ENCODE data around the gene RTN4RL1.
"Not testable (repeated sequence)": the region's sequence is repeated elsewhere in the genome, so short reads cannot be mapped to it uniquely, and the experiment has no call there.

RTN4RL1 gene

DNA sequence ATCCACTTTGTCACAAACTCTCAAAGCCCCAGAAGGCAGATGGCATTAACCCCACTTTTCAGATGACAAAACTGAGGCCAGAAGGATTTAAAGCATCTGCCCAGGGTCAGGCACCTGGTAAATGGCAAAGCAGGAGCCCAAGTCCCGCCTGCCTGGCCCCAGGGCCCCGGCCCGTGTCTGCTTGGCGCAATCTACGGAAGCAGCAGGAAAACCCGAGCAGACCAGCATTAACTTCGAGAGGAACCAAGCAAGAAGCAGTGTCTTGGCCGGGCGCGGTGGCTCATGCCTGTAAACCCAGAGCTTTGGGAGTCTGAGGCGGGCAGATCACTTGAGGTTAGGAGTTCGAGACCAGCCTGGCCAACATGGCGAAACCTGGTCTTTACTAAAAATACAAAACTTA lies 21.6 kb downstream of the RTN4RL1 start:
- DNase-seq (ENCODE audit: low read depth): no peak

DNA sequence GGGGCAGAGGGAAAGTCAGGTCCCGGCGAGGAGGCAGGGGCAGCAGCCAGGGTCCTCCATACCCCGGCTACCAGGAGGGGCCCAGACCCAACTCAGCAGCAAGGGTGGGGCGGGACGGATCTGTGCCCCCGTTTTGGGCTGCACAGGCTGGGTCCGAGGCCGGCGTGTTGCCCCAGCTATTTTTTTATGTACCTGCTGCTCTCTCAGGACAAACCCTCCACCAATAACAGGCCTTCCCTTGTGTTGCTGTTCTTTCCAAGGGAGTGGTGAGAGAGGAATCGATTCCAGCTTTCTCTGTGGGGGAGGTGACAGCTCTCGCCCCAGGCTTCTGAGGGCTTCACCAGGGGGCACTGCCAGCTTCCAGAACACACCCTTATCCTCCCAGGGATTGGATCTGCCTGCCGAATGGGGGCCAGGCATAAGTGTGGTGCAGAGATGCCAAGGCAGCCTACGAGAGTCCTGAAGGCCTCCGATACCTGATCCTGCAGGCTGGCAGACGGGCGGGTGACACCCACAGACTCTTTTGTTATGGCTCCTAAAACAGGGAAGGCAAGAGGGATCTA lies 22.3 kb downstream of the RTN4RL1 start:
- DNase-seq (ENCODE audit: low read depth): no peak

DNA sequence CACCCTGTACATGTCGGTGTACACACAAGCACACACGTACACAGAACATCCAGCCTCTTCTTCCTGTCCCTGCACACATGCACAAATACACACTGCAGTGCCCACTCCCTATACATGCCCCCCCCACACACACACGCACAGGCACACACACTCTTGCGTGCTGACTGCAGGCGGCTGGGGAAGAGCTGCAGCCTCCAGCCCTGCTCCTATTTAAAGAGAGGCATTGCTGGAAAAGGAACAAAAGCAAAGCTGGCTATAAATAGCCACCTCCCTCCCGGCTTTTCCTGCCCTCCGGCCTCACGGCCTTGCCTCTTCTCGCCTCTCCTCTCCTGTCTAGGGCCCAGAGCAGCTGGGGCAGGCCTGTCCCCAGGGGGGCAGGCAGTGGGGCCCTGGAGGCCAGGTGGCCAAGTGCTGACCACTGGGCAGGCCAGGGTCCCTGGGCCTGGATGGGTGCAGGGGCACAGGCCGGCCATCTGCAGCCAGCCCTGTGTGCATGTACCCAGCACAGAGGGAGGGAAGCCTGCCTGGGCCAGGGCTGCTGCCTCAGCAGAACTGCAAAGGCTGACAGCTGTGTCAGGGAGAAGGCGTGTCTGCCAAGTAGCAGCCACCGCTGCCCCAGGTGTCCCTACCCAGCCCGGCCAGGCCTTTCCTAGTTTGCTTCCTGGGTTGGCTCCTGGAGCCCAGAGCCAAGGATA lies 25.4 kb downstream of the RTN4RL1 start:
- DNase-seq (ENCODE audit: low read depth): no peak

DNA sequence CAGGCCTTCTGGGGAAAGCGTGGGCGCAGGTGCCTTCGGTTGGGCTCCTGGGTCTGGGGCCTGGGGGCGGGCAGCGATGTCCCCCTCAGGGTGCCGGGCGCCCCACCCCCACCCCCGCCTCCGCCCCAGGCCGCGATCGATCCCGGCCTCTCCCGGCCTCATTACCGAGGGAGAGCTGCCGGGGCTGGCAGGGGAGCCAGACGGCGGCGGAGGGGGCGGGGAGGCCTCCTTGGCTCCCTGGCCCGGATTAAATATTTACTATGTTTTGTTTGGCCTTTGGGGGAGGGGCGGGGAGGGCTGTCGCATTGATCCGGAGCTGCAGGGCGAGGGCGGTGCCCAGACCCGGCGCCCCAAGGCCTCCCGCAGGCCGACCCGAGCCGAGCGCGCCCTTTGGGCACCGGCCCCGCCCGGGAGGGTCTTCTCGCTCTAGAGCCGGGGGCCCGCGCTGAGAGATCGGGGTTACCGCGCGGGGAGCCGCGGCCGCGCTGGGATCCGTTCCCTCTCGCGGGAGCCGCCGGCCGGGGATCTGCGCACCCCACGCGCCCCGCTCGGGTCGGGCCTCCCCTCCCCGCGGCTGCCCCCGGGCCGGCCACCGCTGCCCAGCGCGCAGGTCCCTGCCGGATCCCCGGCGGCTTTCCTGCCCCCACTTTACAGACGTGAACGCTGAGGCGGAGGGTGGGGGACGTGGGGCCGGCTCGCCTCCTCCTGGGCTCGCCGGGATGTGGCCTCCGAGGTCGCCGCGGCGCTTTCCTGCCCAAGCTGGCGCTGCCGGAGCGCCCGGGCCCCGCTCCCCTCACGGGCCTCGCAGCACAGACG lies 27.0 kb downstream of the RTN4RL1 start:
- no peak for DNase-seq (ENCODE audit: low read depth)

DNA sequence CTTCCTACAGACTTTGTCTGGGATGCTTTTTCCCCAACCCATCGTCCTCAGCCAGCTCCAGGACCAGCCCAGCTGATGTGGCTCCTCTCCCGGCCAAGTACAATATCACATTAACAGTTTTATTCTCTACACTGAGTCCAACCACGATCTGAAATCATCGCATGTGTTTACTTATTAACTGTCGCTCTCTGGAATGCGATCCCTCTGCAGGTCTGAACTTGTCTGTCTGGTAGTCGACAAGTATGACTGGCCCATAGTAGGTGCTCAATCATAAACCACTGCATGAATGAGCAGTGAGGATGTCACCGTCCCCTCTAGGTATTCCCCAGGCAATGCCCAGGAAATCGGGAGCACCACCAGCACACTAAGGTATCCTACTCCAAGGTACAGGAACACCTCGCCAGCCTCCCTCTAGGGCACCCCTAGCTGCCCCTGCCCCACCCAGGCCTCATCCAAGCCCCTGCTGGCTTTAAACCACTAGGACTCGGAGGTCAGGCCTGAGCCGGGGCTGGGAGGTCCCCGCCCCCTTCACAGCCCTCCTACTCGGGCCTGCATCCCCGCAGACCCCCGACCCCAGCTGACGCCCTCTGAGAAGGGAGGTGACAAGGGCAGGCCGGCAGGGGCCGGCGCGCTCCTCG lies 27.7 kb downstream of the RTN4RL1 start:
- DNase-seq (ENCODE audit: low read depth): no peak

DNA sequence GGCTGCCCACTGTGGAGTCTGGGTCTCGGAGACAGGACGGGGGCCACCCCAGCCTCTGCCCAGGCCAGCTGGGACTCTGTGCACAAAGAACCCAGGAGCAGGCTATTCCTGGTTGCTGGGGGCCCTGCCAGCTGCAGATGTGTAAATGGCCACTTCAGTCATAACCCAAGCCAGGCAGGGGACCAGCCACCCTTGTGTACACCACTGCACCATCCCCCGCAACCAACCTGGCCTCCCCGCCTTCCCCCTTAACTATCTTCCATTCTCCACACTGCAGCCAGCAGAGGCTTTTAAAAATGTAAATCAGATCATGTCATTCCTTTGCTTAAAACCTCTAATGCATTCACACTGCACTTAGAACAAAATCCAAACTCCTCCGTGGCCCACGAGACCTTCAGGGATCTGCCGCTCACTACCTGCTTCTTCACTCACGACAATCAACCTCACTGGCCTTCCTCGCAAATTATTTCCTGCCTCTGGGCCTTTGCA lies 28.3 kb downstream of the RTN4RL1 start:
- no peak for DNase-seq (ENCODE audit: low read depth)

DNA sequence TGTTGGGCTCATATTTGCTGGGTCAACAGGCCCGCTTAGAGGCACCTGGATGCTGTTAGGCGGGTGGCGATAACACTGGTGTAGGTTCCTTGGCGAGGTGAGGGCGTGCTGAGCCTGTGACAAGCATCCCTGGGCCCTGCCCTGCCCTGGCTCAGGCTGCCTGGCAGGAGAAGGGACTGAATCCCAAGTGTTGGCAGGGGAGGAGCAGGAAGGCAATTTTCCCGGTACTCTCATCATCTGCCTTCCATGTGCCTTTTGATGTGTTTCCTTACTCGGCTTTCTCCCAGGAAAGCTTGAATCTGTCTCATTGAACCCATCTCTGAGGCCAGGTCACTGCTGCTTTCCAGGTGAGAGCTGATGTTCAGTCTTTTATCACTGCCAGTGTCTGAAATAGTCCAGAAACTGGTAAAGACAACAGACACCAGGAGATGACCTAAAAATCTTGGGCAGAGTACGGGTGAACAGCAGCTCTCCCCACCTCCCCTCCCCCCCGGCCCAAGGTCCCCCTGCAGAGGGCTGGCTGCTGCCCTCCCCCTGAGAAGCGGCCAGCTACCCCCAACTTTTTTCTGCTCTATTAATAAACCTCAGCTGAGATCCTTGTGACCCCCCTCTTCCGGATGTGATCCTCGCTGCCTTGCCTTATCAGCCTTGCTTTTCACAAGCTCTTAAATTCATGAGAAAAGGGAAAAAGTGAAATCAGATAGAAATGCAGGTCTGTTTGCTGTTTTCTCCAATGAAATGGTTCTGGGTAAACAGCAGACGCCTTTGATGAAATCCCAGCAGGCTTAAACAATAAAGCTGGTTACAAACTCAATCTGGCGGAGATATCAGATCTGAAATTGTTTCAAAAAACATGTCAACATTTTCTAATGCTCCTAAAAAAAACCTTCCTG lies 29.0 kb downstream of the RTN4RL1 start:
- DNase-seq (ENCODE audit: low read depth): no peak

DNA sequence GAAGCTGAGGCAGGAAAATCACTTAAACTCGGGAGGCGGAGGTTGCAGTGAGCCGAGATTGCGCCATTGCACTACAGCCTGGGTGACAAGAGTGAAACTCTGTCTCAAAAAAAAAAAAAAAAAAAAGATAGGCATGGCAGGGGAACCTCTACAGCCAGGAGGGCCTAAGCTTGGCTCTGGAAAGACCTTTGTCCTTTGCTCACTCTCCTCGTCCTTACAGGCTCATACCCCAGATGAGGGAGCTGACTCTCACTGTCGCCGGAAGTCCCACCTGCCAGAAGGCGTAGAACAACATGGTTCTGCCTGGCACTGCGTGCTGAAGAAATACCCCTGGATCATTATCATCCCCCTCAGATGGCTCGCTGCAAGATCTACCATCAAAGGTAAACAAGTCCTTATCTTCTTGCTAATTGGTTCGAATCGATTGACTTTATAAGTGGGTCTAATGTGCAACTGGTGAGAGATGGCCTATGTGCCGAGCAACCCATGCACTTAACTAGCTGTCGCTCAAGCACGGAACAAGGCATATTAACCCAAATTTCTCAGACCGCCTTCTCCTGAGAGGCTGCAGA lies 29.7 kb downstream of the RTN4RL1 start:
- DNase-seq (ENCODE audit: low read depth): no peak

DNA sequence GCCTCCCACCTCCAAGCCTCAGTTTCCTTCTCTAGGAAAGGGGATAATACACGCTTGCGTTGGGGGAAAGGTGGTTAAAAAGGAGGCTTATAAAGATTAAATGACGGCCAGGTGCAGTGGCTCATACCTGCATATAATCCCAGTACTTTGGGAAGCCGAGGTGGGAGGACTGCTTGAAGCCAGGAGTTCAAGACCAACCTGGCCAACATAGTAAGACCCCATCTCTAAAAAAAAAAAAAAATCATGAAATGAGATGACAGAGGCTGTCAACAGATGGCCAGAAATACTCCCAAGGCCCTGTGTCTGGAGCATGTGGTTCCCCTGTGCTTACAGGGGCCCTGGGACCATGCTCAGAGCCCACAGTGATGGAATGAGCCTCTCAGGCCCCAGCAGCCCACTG lies 30.4 kb downstream of the RTN4RL1 start:
- no peak for DNase-seq (ENCODE audit: low read depth)

DNA sequence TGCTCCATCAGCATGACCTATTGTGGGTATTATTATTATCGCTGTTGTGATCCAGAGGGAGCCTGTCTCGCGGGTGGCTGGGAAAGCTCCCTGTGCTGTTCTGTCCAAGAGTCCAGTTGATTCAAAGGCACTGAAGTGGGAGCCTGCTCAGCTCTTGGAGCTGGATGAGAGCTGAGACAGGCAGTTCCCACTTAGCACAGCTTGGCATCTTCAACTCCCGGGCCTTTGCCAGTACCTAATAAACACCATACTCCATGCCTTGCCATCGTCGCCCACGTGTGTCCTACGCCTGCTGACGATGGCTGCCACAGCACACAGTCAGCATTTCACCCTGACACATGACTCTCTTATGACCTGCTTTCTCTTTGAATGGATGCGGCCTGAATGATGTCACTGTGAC lies 32.6 kb downstream of the RTN4RL1 start:
- no peak for DNase-seq (ENCODE audit: low read depth)

DNA sequence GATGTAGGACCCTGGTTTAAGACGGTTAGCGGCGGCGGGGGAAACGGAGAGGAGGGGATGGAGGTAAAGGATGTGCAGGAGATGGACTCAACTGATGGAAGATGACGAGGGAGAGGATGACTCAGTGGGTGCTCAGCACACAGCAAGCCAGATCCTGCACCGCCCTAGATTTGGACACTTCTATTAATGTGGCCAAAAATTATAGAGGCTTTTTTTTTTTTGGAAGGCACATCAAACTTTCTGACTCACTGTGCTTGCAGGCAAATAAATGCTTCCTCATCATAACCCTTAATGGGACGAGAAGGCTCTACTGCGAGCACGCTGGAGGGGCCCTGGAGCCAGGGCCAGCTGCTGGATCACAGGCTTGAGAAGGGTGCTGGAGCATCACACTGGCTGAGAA lies 36.0 kb downstream of the RTN4RL1 start:
- DNase-seq (ENCODE audit: low read depth): no peak

DNA sequence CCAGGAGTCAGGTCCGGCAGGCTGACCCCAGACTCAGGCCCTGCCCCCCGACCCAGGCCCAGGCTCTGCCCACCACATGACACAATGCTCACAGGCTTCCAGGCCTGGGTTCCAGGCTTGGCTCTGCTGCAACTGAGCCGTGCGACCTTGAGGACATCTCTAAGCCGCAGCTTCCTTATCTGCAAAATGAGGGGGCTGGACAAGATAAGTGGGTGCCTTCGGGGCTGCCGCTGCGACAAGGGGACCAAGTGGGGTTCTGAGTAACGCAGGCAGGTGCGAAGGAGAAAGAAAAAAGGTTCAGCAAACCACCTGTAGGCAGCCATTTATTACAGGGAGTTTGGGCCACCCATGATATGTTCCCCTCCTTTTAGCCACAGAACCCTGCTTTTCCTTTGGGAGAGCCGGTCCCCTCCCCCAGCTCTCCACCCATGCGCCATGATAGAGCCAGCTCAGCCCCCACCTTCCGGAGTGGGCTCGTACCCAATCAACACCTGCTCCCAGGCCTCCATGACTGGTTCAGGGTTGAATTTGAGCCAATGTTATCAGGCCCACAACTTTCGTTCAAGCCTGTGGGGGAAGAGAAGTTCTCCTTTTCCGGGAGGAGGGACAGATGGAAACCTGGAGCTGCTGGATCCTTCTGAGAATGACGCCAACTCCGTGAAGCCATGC lies 38.2 kb downstream of the RTN4RL1 start:
- no peak for DNase-seq (ENCODE audit: low read depth)

DNA sequence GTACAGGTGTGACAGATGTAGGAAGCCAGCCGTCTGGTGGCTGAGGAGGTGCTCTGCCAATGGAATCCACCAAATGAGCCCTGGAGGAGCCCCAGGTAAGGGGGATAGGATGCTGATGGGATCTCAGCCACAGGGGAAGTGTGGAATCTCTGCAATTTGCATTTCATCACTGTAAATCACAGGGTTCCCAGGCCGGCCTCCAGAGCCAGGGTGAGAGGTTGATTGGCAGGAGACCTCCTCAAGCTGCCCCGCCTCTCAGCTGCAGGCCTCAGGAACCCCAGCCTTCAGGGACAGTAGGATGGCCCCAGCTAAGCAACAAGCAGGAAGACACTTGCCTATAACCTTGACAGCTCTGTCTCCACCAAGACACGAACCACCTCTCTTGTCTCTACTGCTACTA lies 39.4 kb downstream of the RTN4RL1 start:
- no peak for DNase-seq (ENCODE audit: low read depth)

DNA sequence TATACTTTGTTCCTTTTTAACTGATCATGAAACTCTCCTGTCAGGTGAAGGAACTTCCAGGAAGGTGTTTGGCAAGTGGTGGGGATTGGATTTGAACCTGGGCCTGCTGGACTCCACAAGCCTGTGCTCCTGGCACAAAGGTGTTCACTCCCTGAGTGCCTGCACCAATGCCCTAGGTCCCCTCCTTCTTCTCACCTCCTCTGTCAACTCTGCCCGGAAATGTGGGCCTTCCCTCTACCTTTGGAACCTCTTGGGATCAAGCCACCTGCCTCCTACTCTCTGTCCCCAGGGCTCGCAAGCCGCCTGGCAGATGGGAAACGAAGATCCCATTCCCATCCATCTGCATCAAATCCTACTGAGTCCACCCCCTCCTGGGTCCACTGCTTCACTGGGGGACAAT lies 40.0 kb downstream of the RTN4RL1 start:
- no peak for DNase-seq (ENCODE audit: low read depth)

DNA sequence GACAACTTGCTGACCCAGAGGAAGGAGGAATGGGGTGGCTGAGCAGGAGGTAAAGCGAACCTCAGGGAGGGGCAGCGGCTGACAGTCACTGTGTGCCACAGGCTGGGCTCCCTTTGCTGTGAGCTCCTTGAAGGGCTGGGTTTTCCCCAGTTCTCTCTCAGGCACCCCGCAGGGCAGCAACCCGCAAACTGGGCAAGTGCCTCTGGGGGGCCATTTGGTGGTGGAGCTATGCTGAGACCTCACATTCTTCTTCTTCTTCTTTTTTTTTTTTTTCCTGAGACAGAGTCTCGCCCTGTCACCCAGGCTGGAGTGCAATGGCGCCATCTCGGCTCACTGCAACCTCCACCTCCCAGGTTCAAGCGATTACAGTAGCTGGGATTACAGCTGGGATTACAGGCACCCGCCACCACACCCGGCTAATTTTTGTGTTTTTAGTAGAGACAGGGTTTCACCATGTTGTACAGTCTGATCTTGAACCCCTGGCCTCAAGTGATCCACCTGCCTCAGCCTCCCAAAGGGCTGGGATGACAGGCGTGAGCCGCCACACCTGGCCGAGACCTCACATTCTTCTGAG lies 42.3 kb downstream of the RTN4RL1 start:
- not testable (repeated sequence) for DNase-seq (ENCODE audit: low read depth)

DNA sequence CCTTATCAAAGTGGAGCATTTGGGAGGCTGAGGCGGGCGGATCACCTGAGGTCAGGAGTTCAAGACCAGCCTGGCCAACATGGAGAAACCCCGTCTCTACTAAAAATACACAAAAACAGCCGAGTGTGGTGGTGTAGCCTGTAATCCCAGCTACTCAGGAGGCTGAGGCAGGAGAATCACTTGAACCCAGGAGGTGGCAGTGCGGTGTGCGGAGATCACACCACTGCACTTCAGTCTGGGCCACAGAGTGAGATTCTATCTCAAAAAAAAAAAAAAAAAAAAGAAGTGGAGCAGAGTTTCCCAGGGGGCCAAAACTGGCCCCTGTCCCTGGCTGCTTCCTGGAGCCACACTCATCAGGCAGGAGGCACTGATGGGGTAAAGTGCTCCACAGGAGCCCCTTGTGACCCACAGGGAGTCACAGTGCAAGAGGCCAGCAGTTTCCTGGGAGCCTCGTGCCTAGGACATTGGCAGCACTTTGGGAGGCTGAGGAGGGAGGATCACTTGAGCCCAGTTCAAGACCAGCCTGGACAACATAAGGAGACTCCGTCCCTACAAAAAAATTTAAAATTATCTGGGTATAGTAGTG lies 44.4 kb downstream of the RTN4RL1 start:
- DNase-seq (ENCODE audit: low read depth): no peak

DNA sequence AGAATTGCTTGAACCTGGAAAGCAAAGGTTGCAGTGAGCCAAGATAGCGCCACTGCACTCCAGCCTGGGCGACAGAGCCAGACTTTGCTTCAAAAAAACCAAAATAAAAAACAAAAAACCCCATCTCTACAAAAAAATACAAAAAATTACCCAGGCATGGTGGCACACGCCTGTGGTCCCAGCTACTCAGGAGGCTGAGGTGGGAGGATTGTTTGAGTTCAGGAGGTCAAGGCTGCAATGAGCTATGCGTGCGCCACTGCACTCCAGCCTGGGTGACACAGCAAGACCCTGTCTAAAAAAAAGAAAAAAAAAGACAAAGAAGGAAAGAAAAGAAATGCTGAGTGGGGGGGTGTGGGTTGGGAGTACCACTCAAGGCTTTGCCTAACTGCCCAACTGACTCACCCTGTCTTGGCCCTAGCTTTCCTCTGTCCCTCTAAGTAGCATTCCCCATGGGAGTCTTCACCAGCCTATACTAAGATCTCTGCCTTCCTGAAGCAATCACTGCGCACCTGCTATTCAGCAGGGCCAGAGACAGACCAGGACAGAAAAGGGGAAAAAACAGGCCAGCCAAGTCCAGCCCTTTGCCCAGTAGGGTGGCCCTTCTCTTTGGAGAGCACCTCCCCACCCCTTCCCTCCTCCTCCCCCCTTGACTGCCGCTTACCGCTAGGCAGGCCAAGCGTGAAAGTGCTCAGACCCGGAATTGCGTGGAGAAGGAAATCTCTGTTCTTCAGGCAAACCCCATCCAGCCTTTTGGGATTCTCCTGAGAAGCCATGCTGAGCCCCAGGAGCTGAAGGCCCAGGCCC lies 45.8 kb downstream of the RTN4RL1 start:
- DNase-seq (ENCODE audit: low read depth): no peak

DNA sequence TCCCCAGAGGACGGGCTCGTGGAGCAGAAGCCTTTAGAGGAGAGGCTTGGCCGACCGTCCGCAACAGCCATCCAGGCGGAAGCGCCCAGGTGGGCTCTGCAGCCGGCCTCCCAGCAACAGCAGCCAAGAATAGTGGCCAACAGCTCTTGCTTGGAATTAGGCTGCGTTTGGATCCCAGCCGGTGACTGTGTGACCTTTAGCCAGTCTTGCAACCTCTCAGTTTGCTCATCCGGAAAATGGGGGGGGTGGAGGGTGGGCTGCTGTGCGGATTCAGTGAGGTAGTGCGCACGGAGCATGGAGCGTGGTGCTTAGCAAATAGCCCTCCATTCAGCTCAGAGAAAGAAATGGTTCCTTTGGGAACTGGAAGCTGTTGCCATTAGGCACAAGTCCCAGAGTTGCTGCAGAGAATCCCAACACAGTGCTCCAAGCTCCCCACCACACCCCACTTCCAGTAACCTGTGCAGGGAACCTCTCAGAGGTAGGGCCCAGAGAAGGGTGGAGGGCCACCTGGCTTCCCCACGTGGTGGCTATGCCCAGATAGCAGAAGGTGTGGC lies 46.7 kb downstream of the RTN4RL1 start:
- DNase-seq (ENCODE audit: low read depth): no peak
